Measurements from ENCODE around the gene NID1. TPM values are rescaled to one million over a fixed set of nuclear protein-coding genes. Genes with fewer than 3 reads are reported as not detected.

Gene NID1
- total and polyA plus RNA-seq, 9 of the 15 experiments (the other 6 are each of a cell fraction or from before 2014, with no cell fraction given), result 0.22 TPM; not detected in 8

DNA sequence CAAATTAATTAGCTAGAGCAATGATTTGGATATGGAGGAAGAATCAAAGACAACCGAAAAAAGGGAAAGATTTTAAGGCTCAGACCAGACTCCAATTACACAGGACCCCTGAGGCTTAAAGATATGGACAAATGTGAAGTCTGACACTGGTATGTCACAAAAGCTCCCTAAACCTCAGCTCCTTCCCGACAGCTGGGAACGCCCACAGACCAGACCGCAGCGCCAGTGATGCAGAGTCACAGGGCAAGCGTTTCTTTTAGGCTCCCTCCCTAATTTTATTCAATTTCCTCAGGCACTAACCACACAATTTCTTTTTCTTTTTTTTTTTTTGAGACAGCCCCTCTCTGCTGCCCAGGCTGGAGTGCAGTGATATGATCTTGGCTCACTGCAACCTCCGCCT, 40.2 kb downstream of the NID1 start:
- ChIA-PET CTCF (ENCODE audit: low intra/inter-chr PET ratio) (no interaction called here), POLR2A (interaction anchor here (1.0 kb wide), 1 partner anchor 9 kb away, joined by 3 read pairs; no protein-coding TSS in a partner anchor)
- no peak overlapping the region for H3K4me2 ChIP-seq (ENCODE audit: insufficient read depth, low read length)
- H3K79me2 ChIP-seq (ENCODE audit: control insufficient read depth, insufficient read depth, low read length), result no peaks in the 10 kb centered on the region
- in situ Hi-C loops (cut with MboI) (no loop called here), intact Hi-C loops (cut with micrococcal nuclease) (no loop called here)
- no peaks in the 10 kb centered on the region for H3K9me1 ChIP-seq (ENCODE audit: control insufficient read depth, insufficient read depth, low read length)
- no peaks in the 10 kb centered on the region for H3K36me3 ChIP-seq (ENCODE audit: control insufficient read depth, insufficient read depth, low read length)
- WGBS (ENCODE audit: insufficient coverage, low coverage, missing lambda C conversion rate), result 1% methylated on average over 7 of the region's 7 CpGs
- H3K9me3 ChIP-seq (replicated peaks; ENCODE audit: control insufficient read depth, insufficient read depth, low read depth, low read length), result no peaks in the 10 kb centered on the region
- TF ChIP-seq POLR3G (IDR thresholded peaks at IDR 0.05; ENCODE audit: extremely low read depth, insufficient read length, insufficient replicate concordance) (no peak), TARDBP (IDR thresholded peaks at IDR 0.05) (no peak), ZNF717 (CRISPR knock-in tag; IDR thresholded peaks at IDR 0.05) (no peak), POLR2AphosphoS2 (IDR thresholded peaks at IDR 0.05; ENCODE audit: low read length) (no peak), ZNF384 (IDR thresholded peaks at IDR 0.05; ENCODE audit: low read depth, low read length) (no peak), ZNF347 (CRISPR knock-in tag; IDR thresholded peaks at IDR 0.05; ENCODE audit: low read depth) (no peak), TAF9B (IDR thresholded peaks at IDR 0.05; ENCODE audit: partially characterized antibody) (no peak), TBL1XR1 (IDR thresholded peaks at IDR 0.05; ENCODE audit: low read length in 2 of 2) (no peak), ZNF431 (CRISPR knock-in tag; IDR thresholded peaks at IDR 0.05) (no peak), PRMT5 (CRISPR knock-in tag; IDR thresholded peaks at IDR 0.05) (no peak), NRF1 (conservative IDR thresholded peaks at IDR 0.05 in 1 of 2, IDR thresholded peaks at IDR 0.05 in 1 of 2) (no peak), GTF2A2 (tag; IDR thresholded peaks at IDR 0.05) (no peak), ZNF197 (CRISPR knock-in tag; IDR thresholded peaks at IDR 0.05; ENCODE audit: low read depth) (no peak), CREBBP (IDR thresholded peaks at IDR 0.05; ENCODE audit: low read depth, low read length) (no peak), PCBP1 (IDR thresholded peaks at IDR 0.05; ENCODE audit: low read depth, low read length, poor library complexity, severe bottlenecking) (no peak), HDAC2 (IDR thresholded peaks at IDR 0.05) (no peak), BRD4 (IDR thresholded peaks at IDR 0.05) (no peak)
- TF ChIP-seq, protein P1, sequence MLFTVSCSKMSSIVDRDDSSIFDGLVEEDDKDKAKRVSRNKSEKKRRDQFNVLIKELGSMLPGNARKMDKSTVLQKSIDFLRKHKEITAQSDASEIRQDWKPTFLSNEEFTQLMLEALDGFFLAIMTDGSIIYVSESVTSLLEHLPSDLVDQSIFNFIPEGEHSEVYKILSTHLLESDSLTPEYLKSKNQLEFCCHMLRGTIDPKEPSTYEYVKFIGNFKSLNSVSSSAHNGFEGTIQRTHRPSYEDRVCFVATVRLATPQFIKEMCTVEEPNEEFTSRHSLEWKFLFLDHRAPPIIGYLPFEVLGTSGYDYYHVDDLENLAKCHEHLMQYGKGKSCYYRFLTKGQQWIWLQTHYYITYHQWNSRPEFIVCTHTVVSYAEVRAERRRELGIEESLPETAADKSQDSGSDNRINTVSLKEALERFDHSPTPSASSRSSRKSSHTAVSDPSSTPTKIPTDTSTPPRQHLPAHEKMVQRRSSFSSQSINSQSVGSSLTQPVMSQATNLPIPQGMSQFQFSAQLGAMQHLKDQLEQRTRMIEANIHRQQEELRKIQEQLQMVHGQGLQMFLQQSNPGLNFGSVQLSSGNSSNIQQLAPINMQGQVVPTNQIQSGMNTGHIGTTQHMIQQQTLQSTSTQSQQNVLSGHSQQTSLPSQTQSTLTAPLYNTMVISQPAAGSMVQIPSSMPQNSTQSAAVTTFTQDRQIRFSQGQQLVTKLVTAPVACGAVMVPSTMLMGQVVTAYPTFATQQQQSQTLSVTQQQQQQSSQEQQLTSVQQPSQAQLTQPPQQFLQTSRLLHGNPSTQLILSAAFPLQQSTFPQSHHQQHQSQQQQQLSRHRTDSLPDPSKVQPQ (CRISPR knock-in tag; IDR thresholded peaks at IDR 0.05; ENCODE audit: borderline replicate concordance), result no peak
- TF ChIP-seq, protein P2, sequence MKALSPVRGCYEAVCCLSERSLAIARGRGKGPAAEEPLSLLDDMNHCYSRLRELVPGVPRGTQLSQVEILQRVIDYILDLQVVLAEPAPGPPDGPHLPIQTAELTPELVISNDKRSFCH (CRISPR knock-in tag; IDR thresholded peaks at IDR 0.05), result no peak
- TF ChIP-seq, protein P2 (tag; IDR thresholded peaks at IDR 0.05), result no peak
- TF ChIP-seq, protein P3, sequence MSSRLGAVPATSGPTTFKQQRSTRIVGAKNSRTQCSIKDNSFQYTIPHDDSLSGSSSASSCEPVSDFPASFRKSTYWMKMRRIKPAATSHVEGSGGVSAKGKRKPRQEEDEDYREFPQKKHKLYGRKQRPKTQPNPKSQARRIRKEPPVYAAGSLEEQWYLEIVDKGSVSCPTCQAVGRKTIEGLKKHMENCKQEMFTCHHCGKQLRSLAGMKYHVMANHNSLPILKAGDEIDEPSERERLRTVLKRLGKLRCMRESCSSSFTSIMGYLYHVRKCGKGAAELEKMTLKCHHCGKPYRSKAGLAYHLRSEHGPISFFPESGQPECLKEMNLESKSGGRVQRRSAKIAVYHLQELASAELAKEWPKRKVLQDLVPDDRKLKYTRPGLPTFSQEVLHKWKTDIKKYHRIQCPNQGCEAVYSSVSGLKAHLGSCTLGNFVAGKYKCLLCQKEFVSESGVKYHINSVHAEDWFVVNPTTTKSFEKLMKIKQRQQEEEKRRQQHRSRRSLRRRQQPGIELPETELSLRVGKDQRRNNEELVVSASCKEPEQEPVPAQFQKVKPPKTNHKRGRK (tag; IDR thresholded peaks at IDR 0.05), result no peak
- no peaks in the 10 kb centered on the region for H3K4me1 ChIP-seq (replicated peaks in 1 of 2; ENCODE audit: control insufficient read depth in 2 of 2, insufficient read depth in 2 of 2, low read length in 2 of 2)
- no peak overlapping the region for H3K9ac ChIP-seq (ENCODE audit: insufficient read depth in 1 of 2, low read depth in 2 of 2, low read length in 2 of 2)
- FAIRE-seq (peak; percentile 19), ATAC-seq (peak; percentile 54; the same call in 2 of the 3 replicates), DNase-seq (ENCODE audit: extremely low read depth in 1 of 4, low spot score in 3 of 4) (no peak)
- no peak overlapping the region for H3K27ac ChIP-seq (ENCODE audit: extremely low read depth, low read depth, low read length)
- 0 out of 2 replicates have a peak, but pooled peaks cover 5% of the 10 kb centered on the region for H4K20me1 ChIP-seq (replicated peaks; ENCODE audit: control insufficient read depth, insufficient read depth, low read length)
- no TSS peak for BruUV-seq (replicated peaks)
- H3K27me3 ChIP-seq (ENCODE audit: control insufficient read depth in 2 of 2, insufficient read depth in 2 of 2, low read length in 2 of 2), result peaks cover 37 to 64% of the 10 kb centered on the region in 2 experiments
- no peak overlapping the region for H2AFZ ChIP-seq (ENCODE audit: low read depth, low read length)
- no peak overlapping the region for H3K4me3 ChIP-seq

All from K562 (cell line).